ENCODE data around the gene SLC46A1.

DNA sequence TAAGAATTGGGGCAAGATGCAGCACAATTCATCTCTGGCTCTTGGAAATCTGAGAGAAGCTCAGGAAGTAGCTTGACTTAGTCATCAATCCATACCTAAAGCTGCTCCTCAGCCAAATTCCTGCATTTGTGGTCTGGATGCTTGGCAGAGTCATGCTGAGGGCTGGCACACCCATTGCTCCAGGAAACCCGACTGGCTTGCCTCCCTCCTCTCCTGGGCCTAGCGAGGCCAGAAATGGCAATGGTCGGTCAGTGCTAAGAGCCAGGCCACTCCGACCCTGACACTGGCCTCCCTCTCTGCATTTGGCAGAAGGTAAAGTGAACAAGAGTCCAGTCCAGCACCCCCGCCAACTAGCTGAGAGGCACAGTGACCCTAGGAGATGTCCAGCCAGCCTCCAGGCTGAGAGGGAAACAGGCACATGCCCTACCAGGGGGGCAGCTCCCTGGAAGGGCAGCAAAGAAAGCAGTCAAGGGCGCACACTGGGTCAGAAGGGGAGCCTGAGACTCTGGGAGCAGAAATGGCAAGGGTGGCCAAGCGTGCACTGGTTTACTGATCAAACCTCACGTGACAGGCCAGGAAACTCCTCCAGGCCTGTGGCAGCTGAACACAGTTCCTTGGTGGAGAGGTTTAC is 58.6 kb downstream of the SLC46A1 start:
- no peak for TF ChIP-seq CTCF (IDR thresholded peaks at IDR 0.05)
- no peak for TF ChIP-seq EP300 (IDR thresholded peaks at IDR 0.05)
- no peak for TF ChIP-seq POLR2AphosphoS5 (IDR thresholded peaks at IDR 0.05)
- no peak for TF ChIP-seq POLR2A (IDR thresholded peaks at IDR 0.05)
